GM19351 (cell line): Measurements from ENCODE around the gene KLHL13.
"Not testable (repeated sequence)": the region's sequence is repeated elsewhere in the genome, so short reads cannot be mapped to it uniquely, and the experiment has no call there.

Experiments used
- ATAC-seq: cut with Tn5 transposase; IDR thresholded peaks from one replicate; pipeline ENCODE4 v1.9.1; 2021; ENCODE audit warnings: mild to moderate bottlenecking, moderate library complexity; ENCODE audit not compliant: unreplicated experiment

KLHL13 gene

GRCh38 chrX:117995378-117995777 lies 121.2 kb downstream of the KLHL13 start:
- ATAC-seq, result no peak

- ATAC-seq, result no peak
Measured at GRCh38 chrX:117992192-117992723, 124.4 kb downstream of the KLHL13 start.

DNA sequence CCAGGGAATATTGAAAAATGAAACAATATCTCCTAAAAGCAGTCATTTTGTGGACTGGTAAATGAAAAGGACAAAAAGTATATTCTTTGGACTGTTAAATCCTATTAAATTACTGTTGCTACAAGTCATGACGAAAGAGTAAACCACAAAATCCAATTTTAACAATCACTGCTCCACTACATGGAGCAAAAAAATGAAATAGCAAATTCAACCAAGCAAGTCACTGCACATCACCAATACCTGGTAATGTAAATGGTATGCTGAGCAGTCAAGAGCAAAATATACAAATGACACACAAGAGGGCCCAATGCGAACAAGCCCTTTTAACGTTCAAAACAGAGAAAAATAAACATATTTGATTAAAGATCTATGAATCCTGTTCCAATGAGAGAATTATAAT lies 126.2 kb downstream of the KLHL13 start:
- no peak for ATAC-seq

DNA sequence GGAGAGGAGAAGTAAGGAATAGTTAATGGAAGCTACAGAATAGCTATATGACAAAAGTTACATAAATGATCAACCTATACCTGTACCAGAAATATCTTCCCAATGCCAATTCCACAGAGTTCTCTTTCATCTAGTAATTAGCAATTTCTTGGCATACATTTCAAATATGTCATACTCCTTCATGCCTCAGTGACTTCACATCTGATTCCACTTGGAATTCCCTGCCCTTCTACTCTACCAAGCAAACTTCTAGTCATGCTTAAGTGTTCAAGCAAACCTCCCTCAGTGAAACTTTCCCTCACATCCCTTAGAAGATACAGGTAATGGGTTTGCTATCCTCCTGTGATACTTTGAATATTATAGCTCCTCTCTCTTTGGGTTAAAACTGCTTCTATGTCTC lies 127.1 kb downstream of the KLHL13 start:
- no peak for ATAC-seq

DNA sequence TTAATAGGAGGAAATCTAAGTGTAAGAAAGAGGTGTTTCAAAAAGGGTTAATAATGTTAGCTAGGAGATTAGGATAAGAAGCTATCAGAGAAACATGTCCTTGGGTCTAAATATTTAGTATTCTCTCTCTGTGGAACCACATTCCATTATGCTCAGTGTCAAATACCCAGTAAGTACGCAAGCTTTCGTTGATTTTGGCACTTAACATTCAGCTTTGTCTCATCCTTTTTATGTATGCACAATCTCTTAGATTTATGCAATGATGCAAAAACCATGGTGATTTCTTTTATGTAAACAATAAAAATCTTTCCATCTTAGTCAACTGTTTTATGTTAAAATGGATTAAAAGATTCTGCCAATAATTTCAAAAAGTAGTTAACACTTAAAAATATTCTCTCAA lies 129.2 kb downstream of the KLHL13 start:
- no peak for ATAC-seq

- ATAC-seq, result no peak
Measured at GRCh38 chrX:117985241-117985640, 131.4 kb downstream of the KLHL13 start.

DNA sequence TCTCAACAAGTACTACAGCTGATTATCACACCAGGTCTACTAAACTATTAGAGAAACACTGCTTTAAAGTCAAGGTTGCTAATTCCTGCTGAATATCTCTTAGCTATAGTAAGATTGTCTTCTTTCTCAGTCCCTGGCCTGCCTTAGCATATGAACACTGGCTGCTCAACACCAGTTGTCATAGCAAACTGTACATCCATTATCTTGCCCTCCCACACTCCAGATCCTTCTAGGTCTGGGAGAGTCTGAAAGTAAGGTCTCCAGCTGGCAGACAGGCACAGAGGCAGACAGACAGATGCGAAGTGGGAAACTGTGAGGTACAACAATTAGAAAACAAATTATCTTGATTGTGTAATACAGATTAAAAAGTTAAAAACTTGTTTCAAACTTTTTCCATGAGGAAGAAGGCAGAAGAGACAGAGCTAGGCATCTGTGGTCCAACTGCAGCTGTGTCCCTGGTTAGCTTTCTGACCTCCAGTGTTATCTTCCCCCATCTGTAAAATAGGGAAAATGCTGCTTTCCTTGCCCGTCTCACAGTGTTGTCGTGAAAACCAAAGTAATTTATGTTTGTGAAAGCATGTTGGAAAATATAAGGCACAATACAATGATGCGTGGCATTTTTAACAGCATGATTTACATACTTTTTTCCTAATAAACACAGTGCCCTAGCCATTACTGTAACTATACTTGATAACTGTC lies 133.8 kb downstream of the KLHL13 start:
- ATAC-seq, result no peak

DNA sequence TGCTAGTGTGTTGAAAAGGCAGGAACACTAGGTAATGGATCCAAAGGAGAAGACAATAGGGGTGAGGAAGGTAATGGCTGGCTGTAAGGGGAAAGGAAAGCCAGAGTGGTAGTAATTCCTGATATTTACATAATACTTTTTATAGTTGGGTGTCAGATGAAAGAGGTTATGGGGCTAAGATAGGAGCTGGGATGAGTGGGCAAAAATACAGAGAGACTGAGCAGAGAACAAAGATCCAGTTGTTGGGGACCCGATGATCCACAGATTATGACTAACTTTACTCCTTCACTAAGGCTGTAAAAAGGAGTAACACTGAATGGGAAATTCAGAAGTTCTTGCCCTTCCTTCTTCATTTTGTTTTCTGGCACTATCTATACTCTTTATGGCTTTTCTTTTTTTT lies 138.2 kb downstream of the KLHL13 start:
- ATAC-seq, result no peak

DNA sequence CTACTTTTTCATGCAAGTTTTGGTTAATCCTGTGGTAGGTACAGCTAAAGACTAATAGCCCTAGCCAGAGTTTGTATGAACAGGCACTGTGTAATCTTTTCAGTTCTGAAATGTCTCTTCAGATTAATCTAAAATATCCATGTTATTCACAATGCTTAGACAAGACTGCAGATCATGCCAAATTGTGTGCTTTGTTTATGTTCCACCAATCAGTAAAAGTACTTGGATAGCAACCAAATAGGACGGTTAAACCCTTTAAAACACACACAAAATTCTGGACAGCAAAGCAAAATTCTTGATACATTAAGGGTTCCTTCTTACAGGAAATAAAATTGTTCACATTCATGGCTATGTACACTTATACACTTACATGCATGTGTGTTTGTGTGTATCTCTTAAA lies 139.1 kb downstream of the KLHL13 start:
- no peak for ATAC-seq

- ATAC-seq, result no peak
Measured at GRCh38 chrX:117973110-117973807, 143.4 kb downstream of the KLHL13 start.

DNA sequence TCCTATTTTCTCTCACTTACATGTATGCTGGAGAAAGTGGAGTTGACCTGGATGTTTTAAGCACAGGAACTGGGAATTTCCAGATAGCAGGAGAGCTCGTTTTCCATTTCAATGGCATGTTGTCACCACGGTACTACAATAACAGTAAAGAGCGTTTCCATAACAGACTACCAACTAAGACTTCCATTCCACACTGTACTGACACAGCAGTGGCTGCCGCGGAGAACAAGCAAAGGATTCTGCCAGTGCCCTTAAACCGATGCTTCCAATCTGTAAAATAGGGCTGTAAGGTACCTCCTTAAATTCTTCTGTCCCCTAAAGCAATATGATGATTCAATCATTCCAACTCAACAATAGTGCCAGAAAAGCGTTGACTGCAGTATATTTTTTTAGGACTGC lies 143.9 kb downstream of the KLHL13 start:
- no peak for ATAC-seq

- ATAC-seq, result no peak
Measured at GRCh38 chrX:117969782-117970181, 146.8 kb downstream of the KLHL13 start.

DNA sequence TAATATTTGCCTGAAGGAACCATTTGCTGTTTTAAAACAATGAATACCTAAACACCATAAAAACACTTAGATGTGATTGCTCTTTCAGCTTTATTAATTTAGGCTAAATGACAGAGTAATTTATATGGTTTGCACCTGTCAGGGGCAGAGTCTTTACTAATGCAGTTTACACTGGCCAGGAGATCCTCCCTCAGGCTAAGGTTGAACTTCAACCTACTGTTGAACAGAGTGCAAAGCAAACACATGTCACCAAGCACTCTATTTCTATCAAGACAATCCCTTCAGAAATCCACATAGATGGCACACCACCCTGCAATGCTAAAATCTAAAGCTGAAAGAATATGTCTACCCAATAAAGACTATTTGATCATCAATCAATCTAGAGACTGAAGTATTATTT lies 147.3 kb downstream of the KLHL13 start:
- ATAC-seq, result no peak

DNA sequence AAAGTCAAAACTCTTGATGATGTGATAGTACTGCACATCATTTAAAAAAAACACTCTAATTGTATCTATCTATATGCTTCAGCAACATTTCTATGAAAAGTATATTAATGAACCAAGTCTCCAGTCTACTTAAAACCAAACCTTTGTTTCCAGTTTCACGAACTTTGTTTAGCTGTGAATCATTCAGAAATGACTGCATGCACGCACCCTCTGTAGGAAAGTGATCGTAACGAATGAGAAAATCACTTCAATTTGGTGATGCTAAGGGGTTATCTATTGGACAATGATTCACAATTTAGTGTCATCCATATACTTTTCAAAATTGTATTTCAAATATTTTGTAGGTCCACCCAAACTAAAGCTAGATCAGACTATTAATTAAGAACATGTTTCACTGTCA lies 157.6 kb downstream of the KLHL13 start:
- ATAC-seq, result no peak

- ATAC-seq, result no peak
Measured at GRCh38 chrX:117957128-117957527, 159.5 kb downstream of the KLHL13 start.

GRCh38 chrX:117939296-117939695 lies 177.3 kb downstream of the KLHL13 start:
- ATAC-seq, result not testable (repeated sequence)

DNA sequence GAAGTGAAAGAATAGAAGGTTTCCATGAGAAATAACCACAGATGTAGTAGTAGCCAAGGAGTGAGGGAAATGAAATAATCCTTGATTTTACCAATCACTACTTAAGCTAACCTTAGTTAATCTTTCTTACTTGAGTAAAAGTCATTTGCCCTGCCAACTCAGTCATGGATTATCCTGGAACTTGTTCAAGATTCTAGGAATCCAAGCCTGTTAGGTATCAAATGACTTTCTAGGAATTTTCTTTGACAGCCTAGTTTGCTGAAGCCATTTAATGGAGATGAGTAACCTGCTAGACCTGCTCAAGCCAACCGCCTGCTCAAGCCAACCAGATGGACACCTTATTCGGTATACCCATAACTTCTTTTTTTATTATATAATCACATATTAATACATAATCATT lies 180.5 kb downstream of the KLHL13 start:
- no peak for ATAC-seq

DNA sequence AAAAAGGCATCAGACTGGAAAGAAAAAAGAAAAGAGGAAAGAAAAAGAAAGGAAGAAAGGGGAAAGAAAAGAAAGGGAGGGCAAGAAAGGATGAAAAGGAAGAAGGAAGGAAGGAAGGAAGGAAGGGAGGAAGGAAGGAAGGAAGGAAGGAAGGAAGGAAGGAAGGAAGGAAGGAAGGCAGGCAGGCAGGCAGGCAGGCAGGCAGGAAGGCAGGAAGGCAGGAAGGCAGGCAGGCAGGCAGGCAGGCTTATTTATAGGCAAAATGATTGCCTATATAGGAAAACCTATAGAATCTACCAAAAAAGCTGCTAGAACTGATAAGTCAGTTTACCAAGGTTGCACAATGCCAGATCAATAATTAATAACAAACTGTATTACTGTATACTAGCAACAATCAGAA lies 186.5 kb downstream of the KLHL13 start:
- ATAC-seq, result not testable (repeated sequence)

GRCh38 chrX:117919755-117920154 lies 196.9 kb downstream of the KLHL13 start:
- no peak for ATAC-seq

DNA sequence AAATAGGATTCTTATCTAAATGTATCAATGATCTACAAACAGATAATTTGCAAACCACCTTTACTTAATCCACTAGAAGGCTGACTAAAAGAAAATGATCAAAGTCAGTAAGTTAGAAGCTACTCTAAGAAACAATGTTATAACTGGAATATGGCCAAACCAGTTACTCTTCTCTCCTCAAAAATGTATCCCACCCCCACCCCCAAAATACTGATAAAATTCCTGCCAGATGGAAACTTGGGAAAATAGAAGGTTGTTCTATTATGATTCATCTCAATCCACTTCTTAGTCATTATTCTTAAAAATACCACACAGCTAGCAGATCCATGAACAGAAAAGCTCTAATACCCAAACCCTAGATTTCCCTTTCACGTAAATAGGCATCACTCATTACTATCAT lies 206.4 kb downstream of the KLHL13 start:
- no peak for ATAC-seq

- ATAC-seq, result no peak
Measured at GRCh38 chrX:117898226-117898625, 218.4 kb downstream of the KLHL13 start.

DNA sequence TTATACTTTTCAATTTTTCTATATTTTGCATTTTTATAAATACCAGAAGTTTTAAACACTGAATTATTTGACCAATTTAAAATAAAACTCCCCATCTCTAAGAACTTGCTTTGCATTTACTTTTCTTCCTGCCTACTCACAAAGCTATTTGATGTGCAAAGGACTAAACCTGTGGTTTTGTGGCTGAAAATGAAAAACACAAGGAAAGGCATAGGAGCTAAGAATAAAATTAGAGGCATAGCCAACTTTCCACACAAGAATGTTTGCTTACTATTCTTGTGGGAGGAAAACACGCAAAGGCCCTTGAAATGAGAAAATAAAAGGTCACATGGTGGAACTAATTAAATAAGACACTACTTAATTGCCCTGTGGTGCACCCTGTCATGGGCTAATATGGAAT lies 221.2 kb downstream of the KLHL13 start:
- no peak for ATAC-seq
